ENCODE data around the gene AZGP1.
"Not testable (repeated sequence)": the region's sequence is repeated elsewhere in the genome, so short reads cannot be mapped to it uniquely, and the experiment has no call there.

Gene AZGP1

DNA sequence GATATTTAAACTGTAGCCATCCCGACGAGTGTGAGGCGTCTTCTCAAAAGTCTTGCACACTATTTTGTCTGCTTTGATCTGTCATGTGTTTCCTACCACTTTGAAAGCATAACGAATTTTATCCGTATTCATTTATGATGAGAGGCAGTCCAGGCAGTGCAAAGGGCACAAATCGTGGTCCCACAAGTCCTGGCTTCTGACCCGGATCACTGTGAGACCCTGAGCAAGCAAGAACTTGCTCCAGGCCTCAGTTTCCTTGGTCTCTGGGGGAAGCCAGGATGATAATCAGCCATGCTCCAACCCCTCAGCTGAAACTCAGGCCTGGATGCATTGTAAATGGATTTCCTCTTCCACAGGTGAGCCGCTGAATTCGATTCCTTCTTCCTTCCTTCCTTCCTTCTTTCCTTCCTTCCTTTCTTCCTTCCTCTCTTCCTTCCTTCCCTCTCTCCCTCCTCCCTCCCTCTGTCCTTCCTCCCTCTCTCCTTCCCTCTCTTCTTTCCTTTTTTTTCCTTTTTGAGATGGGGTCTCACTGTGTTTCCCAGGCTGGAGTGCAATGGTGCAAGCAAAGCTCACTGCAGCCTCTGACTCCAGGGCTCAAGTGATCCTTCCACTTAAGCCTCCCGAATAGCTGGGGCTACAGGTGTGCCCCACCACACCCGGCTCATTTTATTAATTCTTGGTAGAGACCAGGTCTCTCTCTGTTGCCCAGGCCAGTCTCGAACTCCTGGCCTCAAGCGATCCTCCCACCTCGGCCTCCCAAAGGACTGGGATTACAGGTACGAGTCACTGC, 21.1 kb upstream of the AZGP1 start:
- ATAC-seq: no peak

DNA sequence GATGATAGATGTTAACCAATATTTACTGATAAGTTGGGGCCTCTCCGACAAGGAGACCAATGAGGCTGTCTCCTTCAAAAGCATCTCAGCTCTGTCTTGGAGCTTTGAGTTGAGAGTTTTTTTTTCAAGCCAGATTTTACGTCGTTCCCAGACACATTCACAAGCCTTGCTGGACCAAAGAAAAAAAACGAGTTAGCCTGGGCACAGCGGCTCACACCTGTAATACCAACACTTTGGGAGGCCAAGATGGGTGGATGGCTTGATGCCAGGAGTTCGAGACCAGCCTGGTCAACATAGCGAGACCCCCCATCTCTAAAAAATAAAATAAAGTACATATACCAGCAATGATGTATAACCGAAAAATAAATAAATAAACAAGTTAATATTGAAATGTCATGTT, 19.0 kb upstream of the AZGP1 start:
- ATAC-seq: no peak

DNA sequence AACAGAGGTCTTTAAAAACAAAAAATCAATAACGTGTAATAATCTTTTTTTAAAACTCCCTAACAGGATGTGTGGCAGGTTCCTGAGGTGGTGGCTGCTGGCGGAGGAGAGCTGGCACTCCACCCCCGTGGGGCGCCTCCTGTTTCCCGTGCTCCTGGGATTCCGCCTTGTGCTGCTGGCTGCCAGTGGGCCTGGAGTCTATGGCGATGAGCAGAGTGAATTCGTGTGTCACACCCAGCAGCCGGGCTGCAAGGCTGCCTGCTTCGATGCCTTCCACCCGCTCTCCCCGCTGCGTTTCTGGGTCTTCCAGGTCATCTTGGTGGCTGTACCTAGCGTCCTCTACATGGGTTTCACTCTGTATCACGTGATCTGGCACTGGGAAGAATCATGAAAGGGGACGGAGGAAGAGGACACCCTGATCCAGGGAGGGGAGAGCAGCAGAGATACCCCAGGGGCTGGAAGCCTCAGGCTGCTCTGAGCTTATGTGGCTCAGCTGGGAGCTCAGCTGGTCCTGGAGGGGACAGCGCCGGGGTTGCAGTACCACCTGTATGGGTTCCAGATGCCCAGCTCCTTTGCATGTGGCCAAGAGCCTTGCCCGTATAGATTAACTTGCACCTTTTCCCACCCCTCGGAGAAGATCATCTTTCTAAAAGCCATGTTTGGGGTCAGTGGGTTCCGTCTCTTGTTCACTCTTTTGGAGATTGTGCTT, 16.7 kb upstream of the AZGP1 start:
- ATAC-seq: no peak

DNA sequence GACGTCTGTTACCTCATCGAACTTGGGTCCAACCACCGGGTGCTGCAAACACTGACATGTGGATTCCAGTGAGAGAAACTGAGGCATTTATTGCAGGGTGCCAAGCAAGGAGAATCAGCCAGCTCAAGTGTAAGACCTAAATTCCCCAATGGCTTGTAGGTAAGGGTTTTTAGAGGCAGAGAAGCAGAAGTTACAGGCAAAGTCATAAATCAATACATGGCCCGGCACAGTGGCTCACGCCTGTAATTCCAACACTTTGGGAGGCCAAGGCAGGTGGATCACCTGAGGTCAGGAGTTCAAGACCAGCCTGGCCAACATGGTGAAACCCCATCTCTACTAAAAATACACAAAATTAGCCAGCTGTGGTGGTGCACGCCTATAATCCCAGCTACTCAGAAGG, 15.7 kb upstream of the AZGP1 start:
- ATAC-seq: not testable (repeated sequence)

DNA sequence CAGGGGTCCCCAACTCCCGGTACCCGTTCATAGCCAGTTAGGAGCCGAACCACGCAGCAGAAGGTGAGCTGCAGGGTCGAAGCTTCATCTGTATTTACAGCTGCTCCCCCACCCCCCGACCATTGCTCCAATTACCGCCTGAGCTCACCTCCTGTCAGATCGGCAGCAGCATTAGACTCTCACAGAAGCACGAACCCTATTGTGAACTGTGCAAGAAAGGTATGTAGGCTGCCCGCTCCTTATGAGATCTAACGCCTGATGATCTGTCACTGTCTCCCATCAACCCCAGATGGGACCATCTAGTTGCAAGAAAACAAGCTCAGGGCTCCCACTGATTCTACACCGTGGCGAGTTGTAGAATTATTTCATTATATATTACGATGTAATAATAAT, 14.6 kb upstream of the AZGP1 start:
- no peak for ATAC-seq

DNA sequence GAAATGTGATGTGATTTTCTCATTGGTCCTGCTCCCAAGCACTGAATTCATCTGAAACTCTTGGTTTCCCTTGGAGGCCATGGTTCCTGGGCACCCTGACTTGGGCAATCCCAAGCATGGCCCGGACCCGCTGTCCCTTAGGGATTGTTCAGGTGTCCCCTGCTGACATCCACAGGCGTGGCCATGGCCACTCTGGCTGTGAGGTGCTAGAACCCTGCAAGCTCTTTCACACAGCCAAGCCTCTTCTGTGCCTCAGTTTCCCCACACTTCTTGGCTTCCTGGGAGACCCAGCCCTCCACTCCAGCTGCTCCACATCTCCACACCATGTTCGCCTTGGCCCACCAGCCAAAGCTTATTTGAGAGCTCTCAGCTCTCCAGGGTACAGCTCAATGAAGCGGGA, 12.0 kb upstream of the AZGP1 start:
- ATAC-seq: no peak

DNA sequence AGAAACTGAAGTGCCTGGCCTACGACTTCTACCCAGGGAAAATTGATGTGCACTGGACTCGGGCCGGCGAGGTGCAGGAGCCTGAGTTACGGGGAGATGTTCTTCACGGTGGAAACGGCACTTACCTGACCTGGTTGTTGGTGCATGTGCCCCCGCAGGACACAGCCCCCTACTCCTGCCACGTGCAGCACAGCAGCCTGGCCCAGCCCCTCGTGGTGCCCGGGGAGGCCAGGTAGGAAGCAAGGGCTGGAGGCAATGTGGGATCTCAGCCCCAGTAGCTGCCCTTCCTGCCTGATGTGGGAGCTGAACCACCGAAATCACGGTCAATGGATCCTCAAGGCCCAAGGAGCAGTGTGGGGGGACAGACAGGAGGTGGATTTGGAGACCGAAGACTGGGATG, 11.5 kb upstream of the AZGP1 start:
- ATAC-seq: not testable (repeated sequence)

DNA sequence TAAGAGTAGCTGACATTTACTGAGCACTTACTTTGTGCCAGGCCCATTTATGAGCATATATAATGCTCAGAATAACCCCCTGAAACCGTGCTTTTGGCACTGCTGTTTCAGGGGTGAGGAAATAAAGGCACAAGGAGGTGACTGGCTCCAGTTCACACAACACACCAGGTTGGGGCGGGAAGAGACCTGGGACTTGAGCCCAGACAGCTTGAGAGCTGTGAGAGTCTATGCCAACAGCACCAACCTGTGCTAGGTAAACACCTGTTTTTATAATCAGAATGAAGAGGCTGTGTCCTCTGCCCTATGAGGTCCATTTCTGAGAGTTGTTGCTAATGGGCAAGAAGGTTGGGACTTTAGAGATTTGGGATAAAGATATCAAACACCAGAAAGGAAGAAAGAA, 8.8 kb upstream of the AZGP1 start:
- ATAC-seq: no peak

DNA sequence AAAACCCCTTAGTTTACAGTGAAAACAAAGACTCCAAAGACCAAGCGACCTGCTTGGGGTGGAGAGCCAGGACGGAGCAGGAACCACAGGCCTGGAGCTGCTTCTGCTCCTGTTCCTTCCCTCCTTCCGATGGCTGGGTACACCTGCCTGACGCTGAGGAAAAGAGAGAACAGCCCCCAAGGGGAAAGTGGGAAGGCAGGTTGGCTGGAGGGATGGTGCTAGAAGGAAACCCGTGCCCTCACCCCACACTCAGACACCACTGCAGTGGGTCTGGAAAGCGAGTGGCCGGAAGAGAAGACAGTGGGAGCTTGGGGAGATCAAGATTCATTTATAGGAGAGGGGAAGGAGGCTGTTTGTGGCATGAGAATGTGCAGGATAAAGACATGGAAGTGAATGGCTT, 5.2 kb upstream of the AZGP1 start:
- not testable (repeated sequence) for ATAC-seq

DNA sequence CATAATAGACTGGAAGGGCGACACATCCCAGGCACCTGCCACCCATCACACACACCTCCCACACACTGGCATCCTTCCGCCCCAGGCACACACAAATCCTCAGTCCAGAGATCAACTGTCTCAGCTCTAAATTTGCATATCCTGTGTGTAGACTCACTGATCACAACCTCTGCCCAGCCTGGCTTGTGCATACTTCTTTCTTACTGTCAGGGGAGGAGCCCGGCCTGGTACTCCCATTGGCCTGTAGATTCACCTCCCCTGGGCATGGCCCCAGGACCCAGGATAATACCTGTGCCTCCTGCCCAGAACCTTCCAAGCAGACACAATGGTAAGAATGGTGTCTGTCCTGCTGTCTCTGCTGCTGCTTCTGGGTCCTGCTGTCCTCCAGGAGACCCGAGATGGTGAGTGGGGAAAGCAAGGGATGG, 4.6 kb upstream of the AZGP1 start:
- ATAC-seq: peak in 1 of 2 donors; percentile 69

DNA sequence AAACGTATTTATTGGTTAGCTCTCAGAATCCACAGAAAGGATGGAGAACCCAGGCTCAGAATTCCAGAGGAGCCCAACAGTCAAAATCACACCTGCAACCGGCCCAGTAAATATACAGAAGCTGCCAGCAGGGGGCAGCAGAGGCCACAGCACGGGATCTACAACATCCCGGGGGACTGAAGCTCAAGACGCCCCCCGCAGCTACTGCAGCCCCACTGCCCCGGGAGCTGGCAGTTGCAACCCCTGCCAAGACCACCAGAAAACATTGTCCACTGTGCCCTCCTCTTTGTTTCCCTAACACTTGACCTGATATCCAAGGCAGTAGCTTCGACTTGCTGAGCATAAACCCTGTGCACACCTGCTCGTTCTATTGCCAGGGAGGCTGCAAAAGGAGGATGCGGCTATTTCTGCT, 4.0 kb upstream of the AZGP1 start:
- ATAC-seq: peak; percentile 57 to 64

DNA sequence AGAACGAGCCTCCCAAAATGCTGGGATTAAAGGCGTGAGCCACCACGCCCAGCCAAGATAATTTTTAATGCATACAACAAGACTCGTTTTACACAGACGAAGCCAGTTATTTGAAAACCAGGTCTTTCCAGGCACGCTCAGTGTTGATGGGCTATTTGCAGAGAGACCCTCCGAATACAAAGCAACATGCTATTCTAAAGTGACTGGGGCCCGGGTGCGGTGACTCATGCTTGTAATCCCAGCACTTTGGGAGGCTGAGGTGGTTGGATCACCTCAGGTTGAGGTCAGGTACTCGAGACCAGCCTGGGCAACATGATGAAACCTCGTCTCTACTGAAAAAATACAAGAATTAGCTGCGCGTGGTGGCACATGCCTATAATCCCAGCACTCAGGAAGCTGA, 795 bp upstream of the AZGP1 start:
- no peak for ATAC-seq

DNA sequence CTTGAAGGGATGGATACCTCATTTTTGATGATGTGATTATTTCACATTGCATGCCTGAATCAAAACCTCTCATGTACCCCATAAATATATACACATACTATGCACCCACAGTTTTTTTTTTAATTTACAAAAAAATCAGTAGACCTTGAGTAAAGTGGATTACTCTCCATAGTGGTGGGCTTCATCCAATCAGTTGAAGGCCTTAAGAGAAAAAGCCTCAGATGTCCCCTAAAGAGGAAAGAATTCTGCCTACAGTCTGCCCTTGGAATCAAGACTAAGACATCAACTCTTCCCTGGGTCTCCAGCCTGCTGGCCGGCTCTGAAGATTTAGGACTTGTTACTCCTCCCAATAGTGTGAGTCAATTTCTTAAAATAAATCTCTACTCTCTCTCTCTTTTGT, 1.1 kb downstream of the AZGP1 start:
- ATAC-seq: no peak

DNA sequence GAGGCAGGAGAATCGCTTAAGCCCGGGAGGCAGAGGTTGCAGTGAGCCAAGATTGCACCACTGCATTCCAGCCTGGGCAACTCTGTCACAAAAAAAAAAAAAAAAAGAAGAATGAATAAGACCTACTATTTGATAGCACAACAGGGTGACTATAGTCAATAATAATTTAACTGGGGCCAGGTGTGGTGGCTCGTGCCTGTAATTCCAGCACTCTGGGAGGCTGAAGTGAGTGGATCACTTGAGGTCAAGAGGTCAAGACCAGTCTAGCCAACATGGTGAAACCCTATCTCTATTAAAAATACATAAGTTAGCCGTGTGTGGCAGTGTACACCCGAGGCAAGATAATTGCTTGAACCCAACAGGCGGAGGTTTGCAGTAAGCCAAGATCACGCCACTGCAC, 2.0 kb downstream of the AZGP1 start:
- not testable (repeated sequence) for ATAC-seq

DNA sequence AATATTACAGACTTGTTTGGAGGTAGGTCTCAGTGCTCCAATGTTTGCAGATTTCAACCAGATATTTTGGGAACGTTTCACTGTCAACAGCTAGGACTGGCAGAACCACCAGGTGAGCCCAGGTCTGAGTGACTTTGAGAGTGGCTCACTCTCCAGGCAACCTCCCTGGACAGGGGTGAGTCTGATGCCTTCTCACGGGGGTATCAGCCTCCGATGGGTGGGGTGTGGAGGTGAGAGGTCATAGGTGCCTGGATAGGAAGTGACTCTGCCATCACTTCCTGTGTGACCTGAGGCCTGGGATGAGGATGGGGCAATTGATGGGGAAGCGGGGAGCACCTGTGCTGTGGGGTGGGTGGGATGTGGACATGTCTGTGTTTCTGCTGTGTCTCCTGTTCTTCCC, 4.6 kb downstream of the AZGP1 start:
- no peak for ATAC-seq

DNA sequence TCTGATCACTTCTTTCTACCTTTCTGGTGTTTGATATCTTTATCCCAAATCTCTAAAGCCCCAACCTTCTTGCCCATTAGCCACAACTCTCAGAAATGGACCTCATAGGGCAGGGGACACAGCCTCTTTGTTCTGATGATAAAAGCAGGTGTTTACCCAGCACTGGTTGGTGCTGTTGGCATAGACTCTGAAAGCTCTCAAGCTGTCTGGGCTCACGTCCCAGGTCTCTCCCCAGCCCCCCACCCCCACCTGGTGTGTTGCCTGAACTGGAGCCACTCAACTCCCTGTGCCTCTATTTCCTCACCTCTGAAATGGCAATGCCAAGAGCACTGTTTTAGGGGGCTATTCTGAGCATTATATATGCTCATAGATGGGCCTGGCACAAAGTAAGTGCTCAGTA, 6.0 kb downstream of the AZGP1 start:
- not testable (repeated sequence) for ATAC-seq

DNA sequence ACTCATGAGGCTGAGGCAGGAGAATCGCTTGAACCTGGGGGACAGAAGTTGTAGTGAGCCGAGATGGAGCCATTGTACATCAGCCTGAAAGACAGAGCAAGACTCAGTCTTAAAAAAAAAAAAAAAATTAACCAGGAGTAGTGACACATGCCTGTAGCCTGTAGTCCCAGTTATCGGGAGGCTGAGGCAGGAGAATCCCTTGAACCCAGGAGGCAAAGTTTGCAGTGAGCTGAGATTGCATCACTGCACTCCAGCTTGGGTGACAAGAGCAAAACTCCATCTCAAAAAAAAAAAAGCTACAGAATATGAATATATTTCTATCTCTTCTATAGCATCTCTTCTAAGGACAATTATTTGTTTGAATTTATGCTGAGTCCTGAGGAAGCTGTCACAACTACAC, 6.5 kb downstream of the AZGP1 start:
- no peak for ATAC-seq

DNA sequence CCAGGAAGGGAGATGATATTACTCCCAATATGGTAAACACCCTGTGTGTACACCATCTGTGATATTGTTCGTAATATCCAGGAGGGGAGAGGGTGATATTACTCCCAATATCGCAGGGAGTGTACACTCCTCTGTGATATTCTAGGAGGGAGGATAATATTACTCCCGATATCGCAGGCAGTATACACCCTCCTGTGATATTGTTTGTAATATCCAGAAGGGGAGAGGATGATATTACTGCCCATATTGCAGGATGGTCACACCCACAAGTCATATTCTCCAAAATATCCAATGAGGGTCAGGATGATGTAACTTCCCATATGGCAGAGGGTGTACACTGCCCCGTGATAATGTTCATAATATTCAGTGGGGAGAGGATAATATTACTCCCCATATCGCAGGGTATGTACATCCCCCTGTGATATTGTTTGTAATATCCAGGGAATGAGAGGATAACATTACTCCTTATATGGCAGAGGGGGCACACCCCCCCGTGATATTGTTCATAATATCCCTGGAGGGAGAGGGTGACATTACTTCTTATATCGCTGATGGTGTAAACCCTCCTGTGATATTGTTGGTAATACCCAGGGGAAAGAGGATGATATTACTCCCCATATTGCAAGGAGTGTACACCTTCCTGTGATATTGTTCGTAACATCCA, 17.1 kb downstream of the AZGP1 start:
- no peak for ATAC-seq

DNA sequence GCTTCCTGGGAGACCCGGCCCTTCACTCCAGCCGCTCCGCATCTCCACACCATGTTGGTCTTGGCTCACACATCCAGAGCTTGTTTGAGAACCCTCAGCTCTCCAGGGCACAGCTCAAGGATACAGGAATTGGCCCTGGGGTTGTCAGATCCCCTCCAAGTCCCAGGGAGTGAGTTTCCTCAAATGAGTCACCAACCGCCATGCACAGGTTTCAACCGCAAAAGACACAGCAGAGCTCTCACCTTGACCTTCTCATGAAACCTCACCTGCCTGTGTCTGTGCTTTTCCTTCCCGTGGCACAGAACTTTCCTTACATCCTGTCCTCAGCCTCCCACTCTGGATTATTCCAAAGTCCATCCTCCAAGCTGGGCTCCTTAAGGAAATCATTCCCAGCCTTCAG, 20.6 kb downstream of the AZGP1 start:
- ATAC-seq: no peak

DNA sequence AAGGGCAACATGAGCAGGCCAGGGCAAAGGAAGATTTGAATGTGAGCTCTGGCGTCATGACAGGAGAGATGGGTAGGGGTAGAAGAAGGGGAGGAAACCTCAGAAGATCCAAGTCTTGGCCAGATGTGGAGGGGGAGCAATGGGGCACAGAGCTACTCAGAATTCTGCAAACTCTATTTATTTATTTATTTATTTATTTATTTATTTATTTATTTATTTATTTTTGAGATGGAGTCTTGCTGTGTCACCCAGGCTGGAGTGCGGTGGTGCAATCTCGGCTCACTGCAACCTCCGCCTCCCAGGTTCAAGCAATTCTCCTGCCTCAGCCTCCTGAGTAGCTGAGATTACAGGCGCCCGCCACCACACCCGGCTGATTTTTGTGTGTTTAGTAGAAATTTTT, 21.2 kb downstream of the AZGP1 start:
- not testable (repeated sequence) for ATAC-seq

DNA sequence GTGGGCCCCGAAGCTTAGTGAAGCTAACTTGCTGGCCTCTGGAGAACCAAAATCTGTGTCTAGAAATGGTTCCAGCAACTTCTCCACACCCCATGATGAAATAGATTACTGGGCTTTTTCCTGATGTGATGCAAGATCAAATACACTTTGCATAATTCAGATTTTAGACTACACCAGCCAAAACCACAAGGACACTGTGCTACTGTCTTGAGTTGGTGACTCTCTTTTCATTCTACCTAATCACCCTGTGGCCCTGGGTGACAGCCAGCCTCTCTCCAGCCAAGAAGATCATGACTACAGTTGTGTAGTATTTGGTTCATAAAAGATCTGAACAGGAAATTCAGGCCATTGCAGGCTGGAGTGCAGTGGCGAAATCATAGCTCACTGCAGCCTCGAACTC, 22.2 kb downstream of the AZGP1 start:
- ATAC-seq: peak in 1 of 2 donors; percentile 55

DNA sequence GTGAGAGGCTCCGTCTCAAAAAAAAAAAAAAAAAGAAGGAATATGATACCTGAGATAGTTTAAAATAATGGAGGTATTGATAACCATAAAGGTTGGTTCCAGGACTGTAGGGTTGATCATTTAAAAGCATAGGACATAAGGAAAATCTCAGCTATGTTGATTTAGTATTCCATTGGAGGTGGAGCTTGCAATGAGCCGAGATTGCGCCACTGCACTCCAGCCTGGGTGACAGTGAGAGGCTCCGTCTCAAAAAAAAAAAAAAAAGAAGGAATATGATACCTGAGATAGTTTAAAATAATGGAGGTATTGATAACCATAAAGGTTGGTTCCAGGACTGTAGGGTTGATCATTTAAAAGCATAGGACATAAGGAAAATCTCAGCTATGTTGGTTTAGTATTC, 23.2 kb downstream of the AZGP1 start:
- not testable (repeated sequence) for ATAC-seq

DNA sequence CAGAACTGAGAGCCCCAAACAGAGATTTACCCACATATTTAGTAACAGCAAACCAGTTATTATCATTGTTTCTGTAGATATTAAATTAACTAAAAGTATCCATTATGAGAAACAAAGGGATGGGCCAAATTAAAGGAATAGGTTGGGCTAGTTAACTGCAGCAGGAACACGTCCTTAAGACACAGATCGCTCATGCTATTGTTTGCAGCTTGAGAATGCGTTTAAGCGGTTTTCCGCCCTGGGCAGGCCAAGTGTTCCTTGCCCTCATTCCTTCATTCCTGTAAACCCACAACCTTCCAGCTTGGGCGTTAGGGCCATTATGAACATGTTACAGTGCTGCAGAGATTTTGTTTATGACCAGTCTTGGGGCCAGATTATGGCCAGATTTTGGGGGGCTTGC, 25.0 kb downstream of the AZGP1 start:
- not testable (repeated sequence) for ATAC-seq
